GM12874 (cell line): ENCODE measurements around the gene PRDM1.
A peak's percentile ranks its signal among the peaks of the same experiment; 100 is the strongest.

Source experiments
- TF ChIP-seq, protein P1 (sequence below): IDR thresholded peaks from 2 replicates; pipeline ENCODE4 v1.5.1; 2011; ENCODE audit warnings: low read depth, mild to moderate bottlenecking, control low read depth, low read length, moderate library complexity; ENCODE audit not compliant: insufficient read depth

PRDM1 gene

DNA sequence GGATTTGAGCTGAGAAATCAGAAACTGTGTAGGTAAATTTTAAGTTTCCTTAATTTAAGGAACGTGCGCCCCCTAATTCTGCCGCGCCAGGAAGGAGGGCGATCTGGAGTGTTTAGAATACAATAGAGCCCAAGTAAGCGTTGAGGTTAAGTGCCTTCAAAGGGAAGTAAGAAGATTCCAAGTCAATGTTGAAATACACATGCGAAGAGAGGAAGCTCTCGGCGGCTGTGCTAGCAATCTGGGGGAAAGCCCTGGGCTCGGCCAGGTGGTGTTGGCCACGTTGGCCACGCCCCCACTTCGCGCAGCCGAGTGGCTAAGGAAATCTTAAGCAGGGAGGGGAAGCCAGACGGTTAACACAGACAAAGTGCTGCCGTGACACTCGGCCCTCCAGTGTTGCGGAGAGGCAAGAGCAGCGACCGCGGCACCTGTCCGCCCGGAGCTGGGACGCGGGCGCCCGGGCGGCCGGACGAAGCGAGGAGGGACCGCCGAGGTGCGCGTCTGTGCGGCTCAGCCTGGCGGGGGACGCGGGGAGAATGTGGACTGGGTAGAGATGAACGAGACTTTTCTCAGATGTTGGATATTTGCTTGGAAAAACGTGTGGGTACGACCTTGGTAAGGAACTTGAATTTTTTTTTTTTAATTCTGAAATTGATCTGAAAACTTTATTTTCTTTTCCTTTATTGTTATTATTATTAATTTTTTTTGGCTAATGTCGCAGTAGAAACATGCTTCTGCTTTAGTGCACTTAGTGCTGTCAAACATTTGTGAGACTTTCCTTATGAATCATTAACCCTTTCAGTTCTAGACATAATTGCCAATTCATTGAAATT is at the start of gene PRDM1:
TSS of gene PRDM1 (plus strand) at position 353 of the 830 bp plus-strand sequence. CDS start at position 571, 218 bp downstream.
- TF ChIP-seq, protein P1, sequence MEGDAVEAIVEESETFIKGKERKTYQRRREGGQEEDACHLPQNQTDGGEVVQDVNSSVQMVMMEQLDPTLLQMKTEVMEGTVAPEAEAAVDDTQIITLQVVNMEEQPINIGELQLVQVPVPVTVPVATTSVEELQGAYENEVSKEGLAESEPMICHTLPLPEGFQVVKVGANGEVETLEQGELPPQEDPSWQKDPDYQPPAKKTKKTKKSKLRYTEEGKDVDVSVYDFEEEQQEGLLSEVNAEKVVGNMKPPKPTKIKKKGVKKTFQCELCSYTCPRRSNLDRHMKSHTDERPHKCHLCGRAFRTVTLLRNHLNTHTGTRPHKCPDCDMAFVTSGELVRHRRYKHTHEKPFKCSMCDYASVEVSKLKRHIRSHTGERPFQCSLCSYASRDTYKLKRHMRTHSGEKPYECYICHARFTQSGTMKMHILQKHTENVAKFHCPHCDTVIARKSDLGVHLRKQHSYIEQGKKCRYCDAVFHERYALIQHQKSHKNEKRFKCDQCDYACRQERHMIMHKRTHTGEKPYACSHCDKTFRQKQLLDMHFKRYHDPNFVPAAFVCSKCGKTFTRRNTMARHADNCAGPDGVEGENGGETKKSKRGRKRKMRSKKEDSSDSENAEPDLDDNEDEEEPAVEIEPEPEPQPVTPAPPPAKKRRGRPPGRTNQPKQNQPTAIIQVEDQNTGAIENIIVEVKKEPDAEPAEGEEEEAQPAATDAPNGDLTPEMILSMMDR, result peak; percentile 33

DNA sequence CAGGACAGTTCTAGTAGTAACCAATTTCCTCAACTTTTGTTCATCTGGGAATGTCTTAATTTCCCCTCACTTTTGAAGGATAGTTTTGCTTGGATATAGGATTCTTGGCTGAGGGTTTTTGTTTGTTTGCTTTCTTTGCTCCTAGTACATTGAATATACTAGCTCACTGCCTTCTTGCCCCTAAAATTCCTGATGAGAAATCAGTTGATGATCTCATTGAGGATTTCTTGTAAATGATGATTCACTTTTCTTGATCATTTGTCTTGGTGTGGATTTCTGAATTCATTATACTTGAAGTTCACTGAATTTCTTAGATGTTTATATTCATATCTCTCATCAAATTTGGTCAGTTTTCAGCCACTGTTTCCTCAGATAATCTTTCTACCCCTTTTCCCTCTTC is 49.1 kb upstream of the PRDM1 start:
- TF ChIP-seq, protein P1, result no peak

DNA sequence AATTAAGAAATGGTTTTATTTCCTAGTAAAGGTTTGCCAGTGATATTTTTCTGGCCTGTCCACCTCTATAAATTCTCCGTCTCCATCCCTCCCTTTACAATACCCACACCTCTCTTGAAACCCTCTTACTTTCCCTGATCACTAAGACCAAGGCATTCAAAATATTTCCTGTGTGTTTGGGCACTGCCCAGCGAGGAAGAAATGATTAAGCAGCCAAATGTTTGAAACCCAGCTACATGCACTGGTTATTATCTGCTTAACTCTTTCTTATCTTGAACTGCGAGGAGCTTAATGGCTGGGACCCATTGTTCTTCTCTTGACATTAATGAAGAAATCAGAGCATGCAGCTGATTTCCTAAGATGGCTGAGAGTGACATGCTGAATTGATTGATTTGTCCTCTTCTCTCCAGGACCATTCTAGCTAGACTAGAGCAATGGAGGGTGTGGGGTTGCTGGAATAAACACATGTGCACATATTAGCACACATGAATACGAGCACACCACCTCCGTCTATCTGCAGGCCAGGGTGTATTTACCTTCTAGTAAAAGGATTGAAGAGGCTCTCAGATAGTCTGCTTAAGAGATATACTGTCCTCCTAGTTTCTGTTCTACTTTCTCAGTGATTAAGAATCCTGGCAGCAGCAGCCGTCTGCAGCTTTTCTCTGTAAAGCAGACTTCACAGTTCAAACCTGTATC is 46.1 kb upstream of the PRDM1 start:
- TF ChIP-seq, protein P1, result no peak

DNA sequence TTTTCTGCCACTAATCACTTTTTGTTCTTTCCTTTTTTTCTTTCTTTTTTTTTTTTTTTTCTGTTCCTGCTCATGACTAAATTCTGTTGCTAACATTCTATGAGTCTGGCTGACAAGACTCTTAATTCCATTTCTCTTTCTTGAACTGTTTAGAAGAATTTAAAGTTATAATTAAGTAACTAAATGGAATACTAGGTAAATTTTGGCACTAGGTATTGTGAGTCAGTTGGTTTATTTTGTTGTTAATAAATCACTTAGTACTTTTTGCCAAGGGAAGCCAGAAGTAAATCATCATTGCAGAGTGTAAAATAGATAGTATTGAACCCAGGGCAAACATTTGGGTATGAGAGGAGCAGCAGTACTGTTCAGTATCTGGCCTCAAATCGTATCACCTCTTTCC is 42.0 kb upstream of the PRDM1 start:
- TF ChIP-seq, protein P1, result no peak

DNA sequence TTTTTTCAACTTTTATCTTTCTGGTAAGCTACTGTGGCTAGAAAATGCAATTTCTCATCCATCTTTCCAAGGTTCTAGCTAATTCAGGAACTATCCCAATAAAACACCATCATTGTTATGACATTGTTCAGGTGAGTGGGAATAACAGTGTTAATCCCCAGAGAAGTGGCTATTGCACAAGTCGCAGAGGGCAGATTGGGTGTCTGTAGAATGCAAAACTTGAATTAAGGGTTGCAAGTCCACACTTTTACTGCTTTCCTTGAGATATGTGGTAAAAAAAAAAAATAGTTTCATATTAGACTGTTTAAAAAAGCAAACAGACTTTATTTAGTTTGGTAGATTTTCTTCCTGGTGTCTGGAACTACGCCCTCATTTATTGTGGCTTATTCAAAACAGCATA is 41.1 kb upstream of the PRDM1 start:
- TF ChIP-seq, protein P1, result no peak

DNA sequence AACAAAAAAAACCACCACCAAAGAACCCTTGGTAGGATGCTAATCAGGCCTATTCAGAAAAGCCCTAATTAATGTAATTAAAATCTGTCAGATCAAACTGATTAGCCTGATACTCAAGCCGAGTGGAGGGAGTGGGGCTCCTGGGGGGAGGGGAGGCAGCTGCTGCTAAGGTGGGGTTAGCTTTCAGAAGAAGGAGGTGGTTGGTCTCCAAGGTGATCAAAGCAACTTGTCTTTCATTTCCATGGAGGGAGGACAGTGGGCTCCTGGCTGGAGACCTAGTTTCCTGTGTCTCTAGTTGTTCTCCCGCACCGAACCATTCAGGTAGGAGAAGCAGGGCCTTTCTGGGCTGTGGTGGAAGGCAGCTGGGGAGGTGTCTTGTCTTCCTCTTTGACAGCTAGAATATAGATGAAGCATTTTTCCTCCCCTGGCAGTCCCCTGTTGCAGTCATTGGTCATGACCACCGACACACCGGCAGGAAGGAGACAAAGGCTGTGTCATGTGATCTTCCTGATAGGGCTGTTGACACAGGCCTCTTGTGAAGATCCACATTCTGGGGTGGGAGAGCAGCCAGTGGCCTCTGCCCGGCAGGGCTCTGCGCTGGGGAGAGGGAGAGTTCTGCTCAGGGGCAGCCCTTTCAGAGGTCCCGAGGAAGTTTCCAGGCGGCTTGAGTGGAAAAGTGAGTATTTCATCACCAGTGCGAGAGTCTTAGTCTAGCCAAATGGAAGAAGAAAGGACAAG is 39.9 kb upstream of the PRDM1 start:
- TF ChIP-seq, protein P1, result no peak

DNA sequence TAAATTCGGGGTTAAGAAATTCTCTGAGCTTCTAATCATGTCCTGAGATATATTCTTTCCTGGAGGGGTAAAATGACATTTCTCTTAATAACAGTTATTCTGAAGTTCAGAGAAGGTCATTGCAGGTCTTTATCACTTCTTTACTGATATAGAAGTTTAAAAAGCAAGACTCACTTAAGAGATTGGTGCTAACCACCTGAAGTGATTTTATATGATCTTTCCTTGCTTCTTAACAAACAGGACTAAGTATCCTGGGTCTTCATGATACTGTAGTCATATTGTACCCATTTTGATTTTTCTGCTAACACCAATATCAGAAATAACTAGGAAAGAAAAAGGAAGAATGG is 39.3 kb upstream of the PRDM1 start:
- TF ChIP-seq, protein P1, result no peak
